GM13976 (cell line): ENCODE data around the gene UGT1A6.
A peak's percentile ranks its signal among the peaks of the same experiment; 100 is the strongest.

ENCODE experiments used
- DNase-seq: peaks from one replicate; pipeline ENCODE4 v3.0.0; 2012; ENCODE audit warnings: low spot score
- in situ Hi-C: fragments of 300-500 bp; cut with MboI; formaldehyde crosslinking; loops from one replicate; pipeline ENCODE4 v1.12.0; 2022; ENCODE audit warnings: low sequenced_read_pairs, mixed read lengths, inconsistent platforms; ENCODE audit not compliant: unreplicated experiment
- TF ChIP-seq, protein P1 (sequence below): IDR thresholded peaks from 2 replicates; pipeline ENCODE4 v1.5.1; 2012; ENCODE audit warnings: borderline replicate concordance, mild to moderate bottlenecking; ENCODE audit not compliant: insufficient read depth; ENCODE audit errors: extremely low read depth, missing control alignments, control extremely low read depth

Gene UGT1A6

DNA sequence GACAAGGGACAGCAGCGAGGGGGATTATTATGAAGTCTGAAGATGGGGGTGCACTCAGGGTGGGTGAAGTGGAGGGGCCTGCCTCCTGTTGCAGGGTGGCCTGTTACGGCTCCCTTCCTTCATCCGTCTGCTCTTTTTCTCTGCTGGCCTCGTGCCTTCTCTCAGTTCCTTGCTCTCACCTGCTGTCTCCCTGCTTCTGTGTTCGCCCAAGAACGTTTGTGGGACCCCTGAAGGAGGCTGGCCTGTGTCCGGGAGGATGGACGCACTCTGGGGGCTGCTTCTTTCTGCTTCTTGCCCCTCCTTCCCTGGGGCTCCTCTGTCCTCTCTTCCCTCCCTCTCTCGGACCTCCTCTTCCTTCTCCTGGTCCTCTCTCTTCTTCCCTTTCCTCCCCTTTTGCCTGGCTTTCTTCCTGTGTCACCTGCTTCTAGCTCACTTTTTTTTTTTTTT lies 99.2 kb downstream of the UGT1A6 start:
- TF ChIP-seq, protein P1, sequence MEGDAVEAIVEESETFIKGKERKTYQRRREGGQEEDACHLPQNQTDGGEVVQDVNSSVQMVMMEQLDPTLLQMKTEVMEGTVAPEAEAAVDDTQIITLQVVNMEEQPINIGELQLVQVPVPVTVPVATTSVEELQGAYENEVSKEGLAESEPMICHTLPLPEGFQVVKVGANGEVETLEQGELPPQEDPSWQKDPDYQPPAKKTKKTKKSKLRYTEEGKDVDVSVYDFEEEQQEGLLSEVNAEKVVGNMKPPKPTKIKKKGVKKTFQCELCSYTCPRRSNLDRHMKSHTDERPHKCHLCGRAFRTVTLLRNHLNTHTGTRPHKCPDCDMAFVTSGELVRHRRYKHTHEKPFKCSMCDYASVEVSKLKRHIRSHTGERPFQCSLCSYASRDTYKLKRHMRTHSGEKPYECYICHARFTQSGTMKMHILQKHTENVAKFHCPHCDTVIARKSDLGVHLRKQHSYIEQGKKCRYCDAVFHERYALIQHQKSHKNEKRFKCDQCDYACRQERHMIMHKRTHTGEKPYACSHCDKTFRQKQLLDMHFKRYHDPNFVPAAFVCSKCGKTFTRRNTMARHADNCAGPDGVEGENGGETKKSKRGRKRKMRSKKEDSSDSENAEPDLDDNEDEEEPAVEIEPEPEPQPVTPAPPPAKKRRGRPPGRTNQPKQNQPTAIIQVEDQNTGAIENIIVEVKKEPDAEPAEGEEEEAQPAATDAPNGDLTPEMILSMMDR = no peak
- DNase-seq = no peak
- in situ Hi-C loops = no loop called here

DNA sequence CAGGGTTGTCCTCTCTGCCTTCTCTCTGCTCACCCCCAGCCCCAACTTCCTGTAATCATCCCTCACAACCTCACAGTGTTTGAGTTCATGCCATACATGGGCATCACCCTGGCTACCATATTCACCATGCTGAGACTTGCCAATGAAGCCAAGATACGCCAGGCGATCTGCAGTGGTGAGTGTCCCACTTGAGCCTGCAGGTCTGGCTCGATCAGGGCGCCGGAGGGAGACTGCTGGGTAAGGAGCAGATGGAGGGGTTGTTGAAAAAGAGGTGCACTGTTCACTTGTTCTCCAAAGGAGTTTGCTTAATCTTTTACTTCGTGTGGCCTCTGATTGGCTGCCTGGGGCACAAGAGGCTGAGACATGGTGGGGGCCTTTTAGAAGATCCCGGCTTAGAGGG lies 100.0 kb downstream of the UGT1A6 start:
- no peak for DNase-seq
- in situ Hi-C loops = no loop called here
- TF ChIP-seq, protein P1 = no peak

DNA sequence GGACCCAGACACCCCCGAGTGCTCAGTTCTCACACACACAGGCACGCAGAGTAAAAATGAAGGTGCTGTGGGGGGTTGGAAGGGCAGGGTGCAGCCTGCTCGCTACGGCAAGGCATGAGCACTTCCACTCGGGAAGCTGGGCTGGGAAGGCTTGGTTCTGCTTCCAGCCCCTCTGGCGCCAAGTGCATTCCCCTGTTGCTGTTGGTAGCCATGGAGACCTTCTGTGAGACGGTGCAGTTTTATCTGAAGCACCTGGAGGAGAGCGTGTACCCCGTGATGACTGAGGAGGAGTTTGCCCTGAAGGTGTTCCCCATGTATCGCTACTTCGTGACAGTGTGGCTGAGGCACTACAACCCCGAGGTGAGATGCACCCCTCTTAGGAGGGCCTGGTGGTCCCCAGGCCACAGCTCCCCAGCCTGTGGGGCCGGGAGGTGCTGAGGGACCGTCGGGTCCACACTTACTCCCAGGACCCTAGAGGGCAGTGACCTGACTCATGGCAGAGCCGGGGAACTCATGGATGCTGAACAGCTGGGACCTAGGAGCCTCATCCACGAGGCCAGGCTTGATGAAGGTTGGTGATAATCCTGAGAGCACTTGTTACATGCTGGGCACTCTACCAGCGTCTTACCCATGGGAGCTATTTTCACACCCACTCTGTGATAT lies 100.9 kb downstream of the UGT1A6 start:
- TF ChIP-seq, protein P1 = no peak
- DNase-seq = no peak
- in situ Hi-C loops = no loop called here

DNA sequence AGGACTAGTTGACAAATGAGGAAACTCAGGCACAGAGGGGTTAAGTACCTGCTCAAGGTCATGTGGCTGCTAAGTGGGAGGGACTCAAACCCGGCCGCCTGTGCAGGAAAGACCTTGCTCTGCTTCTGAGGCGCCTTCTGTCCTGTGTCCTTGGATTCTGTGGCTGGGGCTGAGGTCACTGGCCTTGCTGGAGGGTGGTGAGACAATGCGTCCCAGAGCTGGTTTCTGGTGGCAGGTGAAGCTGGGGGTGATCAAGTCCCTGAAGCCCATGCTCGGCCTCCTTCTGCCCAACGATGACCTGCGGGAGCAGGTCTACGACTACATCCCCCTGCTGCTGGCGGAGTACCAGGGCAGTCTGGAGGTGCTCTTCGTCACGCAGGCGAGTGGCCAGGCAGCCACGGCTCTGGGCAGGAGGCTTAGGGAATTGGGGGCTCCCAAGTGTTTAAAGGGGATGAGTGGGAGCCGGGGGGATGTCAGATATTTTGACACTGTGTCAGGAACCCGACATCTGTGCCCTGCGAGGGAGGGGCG lies 101.5 kb downstream of the UGT1A6 start:
- TF ChIP-seq, protein P1 = no peak
- DNase-seq = peak; percentile 21
- in situ Hi-C loops = no loop called here

DNA sequence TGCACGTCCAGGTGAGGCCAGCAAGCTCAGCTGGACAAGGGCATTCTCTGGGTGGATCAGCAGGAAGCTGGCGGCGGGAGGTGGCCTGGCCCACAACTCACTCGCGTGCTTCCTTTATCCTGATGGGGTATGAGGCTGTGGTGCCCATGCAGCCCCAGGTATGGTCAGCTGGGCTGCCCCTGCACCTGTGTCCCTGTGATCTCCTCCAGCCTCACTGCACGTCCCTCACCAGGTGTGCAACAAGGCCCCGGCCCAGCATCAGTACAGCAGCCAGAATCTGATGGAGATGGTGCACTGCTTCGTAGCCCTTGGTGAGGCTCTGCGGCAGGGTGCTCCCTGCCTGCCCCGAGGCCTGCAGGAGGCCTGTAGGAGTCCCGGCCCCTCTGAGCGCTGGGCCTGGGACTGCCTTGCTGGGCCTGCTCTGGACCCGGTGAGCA lies 103.1 kb downstream of the UGT1A6 start:
- in situ Hi-C loops = no loop called here
- no peak for DNase-seq
- TF ChIP-seq, protein P1 = no peak

DNA sequence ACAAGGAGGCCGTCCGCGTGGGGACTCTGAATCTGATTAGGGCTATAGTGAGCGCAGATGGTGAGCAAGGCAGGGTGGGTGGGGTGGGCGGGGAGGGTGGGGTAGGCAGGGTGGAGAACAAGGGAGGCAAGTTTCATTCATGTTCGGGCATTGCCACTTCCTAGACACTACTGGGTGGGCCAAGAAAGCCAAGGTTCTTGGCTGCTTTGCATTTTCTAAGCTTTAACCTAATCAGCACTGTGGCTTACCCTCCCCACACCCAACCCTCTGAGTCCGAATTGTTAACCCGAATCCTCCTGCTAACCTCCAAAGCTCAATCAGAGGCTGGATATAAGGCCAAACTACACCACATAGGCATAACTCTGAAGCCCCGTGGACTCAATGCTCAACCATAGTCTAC lies 103.6 kb downstream of the UGT1A6 start:
- TF ChIP-seq, protein P1 = no peak
- in situ Hi-C loops = no loop called here
- no peak for DNase-seq
